ENCODE data around the gene KAT6B. TPM values are rescaled to one million over a fixed set of nuclear protein-coding genes. Genes with fewer than 3 reads are reported as not detected.

KAT6B gene
- total and polyA plus RNA-seq, 2 donors (not counting 1 experiment from before 2014, with no cell fraction given), result 8.6 to 111 TPM

- H3K27ac Mint-ChIP-seq, result no peak overlapping the region
- Histone ChIP-seq H3K79me2 (ENCODE audit: control insufficient read depth, insufficient read depth, low read length) (peaks cover 9% of the 10 kb centered on the region), H4K20me1 (ENCODE audit: control insufficient read depth, insufficient read depth, low read length, poor library complexity, severe bottlenecking) (peaks cover 7% of the 10 kb centered on the region), H3K36me3 (replicated peaks in 1 of 2; ENCODE audit: control extremely low read depth in 1 of 2, control insufficient read depth in 1 of 2, extremely low read depth in 1 of 2, insufficient read depth in 2 of 2, low read length in 1 of 2) (peaks cover 0 to 13% of the 10 kb centered on the region in 2 experiments), H3K4me2 (replicated peaks; ENCODE audit: low read depth, low read length, poor library complexity, severe bottlenecking) (no peak overlapping the region), H3K9me3 (ENCODE audit: control extremely low read depth in 1 of 3, control insufficient read depth in 2 of 3, insufficient read depth in 1 of 3, low read length in 2 of 3) (no peaks in the 10 kb centered on the region), H3K27ac (ENCODE audit: low read length in 2 of 2) (no peak overlapping the region), H3K4me3 (ENCODE audit: control extremely low read depth in 1 of 5, extremely low read depth in 1 of 5, insufficient read depth in 1 of 5, low read depth in 2 of 5, low read length in 4 of 5) (no peak overlapping the region), H3K27me3 (replicated peaks in 1 of 4; ENCODE audit: control extremely low read depth in 1 of 4, control insufficient read depth in 3 of 4, insufficient read depth in 4 of 4, low read length in 3 of 4) (no peaks in the 10 kb centered on the region), H2AFZ (ENCODE audit: insufficient read depth, low read depth, low read length, poor library complexity, severe bottlenecking) (no peak overlapping the region), H3K9ac (ENCODE audit: low read length) (no peak overlapping the region), H3K4me1 (ENCODE audit: control insufficient read depth in 2 of 2, insufficient read depth in 2 of 2, low read length in 2 of 2) (no peaks in the 10 kb centered on the region)
- CTCF ChIA-PET, result interaction anchor here (0.7 kb wide), 1 partner anchor 62 kb away, joined by 4 read pairs; no protein-coding TSS in a partner anchor
- no peak overlapping the region for H3K4me3 Mint-ChIP-seq
- no peaks in the 10 kb centered on the region for H3K9me3 Mint-ChIP-seq (ENCODE audit: insufficient read depth)
- peaks cover under 1% of the 10 kb centered on the region for H3K4me1 Mint-ChIP-seq
- ATAC-seq (ENCODE audit: low read depth) (no peak), DNase-seq (no peak)
- intact Hi-C loops (cut with micrococcal nuclease), result loop anchor here (10.0 kb wide), 1 partner anchor 53 kb away; no protein-coding TSS in a partner anchor
- POLR2A ChIA-PET, result no interaction called here
- WGBS (ENCODE audit: insufficient coverage), result 100% methylated on average over 3 of the region's 9 CpGs
- no peaks in the 10 kb centered on the region for H3K27me3 Mint-ChIP-seq
- TF ChIP-seq EZH2 (IDR thresholded peaks at IDR 0.05; ENCODE audit: borderline replicate concordance, insufficient read depth, low read depth, low read length, poor library complexity, severe bottlenecking) (no peak), CTCF (IDR thresholded peaks at IDR 0.05) (no peak)
Measured at GRCh38 chr10:74957285-74957961, 131.0 kb downstream of the KAT6B start.

- Histone ChIP-seq H3K4me2 (replicated peaks; ENCODE audit: low read depth, low read length, poor library complexity, severe bottlenecking) (no peak overlapping the region), H2AFZ (ENCODE audit: insufficient read depth, low read depth, low read length, poor library complexity, severe bottlenecking) (no peak overlapping the region), H3K27ac (ENCODE audit: low read length in 2 of 2) (no peak overlapping the region), H3K9me3 (ENCODE audit: control extremely low read depth in 1 of 3, control insufficient read depth in 2 of 3, insufficient read depth in 1 of 3, low read length in 2 of 3) (no peaks in the 10 kb centered on the region), H3K4me3 (ENCODE audit: control extremely low read depth in 1 of 5, extremely low read depth in 1 of 5, insufficient read depth in 1 of 5, low read depth in 2 of 5, low read length in 4 of 5) (no peak overlapping the region), H3K9ac (ENCODE audit: low read length) (no peak overlapping the region), H3K4me1 (ENCODE audit: control insufficient read depth in 2 of 2, insufficient read depth in 2 of 2, low read length in 2 of 2) (no peaks in the 10 kb centered on the region), H3K27me3 (replicated peaks in 1 of 4; ENCODE audit: control extremely low read depth in 1 of 4, control insufficient read depth in 3 of 4, insufficient read depth in 4 of 4, low read length in 3 of 4) (no peaks in the 10 kb centered on the region), H3K36me3 (replicated peaks in 1 of 2; ENCODE audit: control extremely low read depth in 1 of 2, control insufficient read depth in 1 of 2, extremely low read depth in 1 of 2, insufficient read depth in 2 of 2, low read length in 1 of 2) (peaks cover 1 to 14% of the 10 kb centered on the region in 2 experiments), H4K20me1 (ENCODE audit: control insufficient read depth, insufficient read depth, low read length, poor library complexity, severe bottlenecking) (peaks cover 7% of the 10 kb centered on the region), H3K79me2 (ENCODE audit: control insufficient read depth, insufficient read depth, low read length) (peaks cover 12% of the 10 kb centered on the region)
- POLR2A ChIA-PET, result no interaction called here
- no peak for ATAC-seq (ENCODE audit: low read depth)
- no peak for DNase-seq
- H3K27me3 Mint-ChIP-seq, result no peaks in the 10 kb centered on the region
- no peaks in the 10 kb centered on the region for H3K4me1 Mint-ChIP-seq
- no peak overlapping the region for H3K4me3 Mint-ChIP-seq
- intact Hi-C loops (cut with micrococcal nuclease), result loop anchor here (10.0 kb wide), 1 partner anchor 54 kb away; no protein-coding TSS in a partner anchor
- WGBS (ENCODE audit: insufficient coverage), result 100% methylated on average over 1 of the region's 3 CpGs
- TF ChIP-seq CTCF (IDR thresholded peaks at IDR 0.05) (no peak), EZH2 (IDR thresholded peaks at IDR 0.05; ENCODE audit: borderline replicate concordance, insufficient read depth, low read depth, low read length, poor library complexity, severe bottlenecking) (no peak)
- H3K9me3 Mint-ChIP-seq (ENCODE audit: insufficient read depth), result no peaks in the 10 kb centered on the region
- CTCF ChIA-PET, result no interaction called here
- no peak overlapping the region for H3K27ac Mint-ChIP-seq
Measured at GRCh38 chr10:74958316-74958715, 131.9 kb downstream of the KAT6B start.
